Aorta (tissue), 5 donors: ENCODE measurements around the gene DENND1A. TPM values are rescaled to one million over a fixed set of nuclear protein-coding genes. Genes with fewer than 3 reads are reported as not detected.

Source experiments
- ATAC-seq: fragments of 200-7000 bp; cut with Tn5 transposase; one replicate; pipeline ENCODE4 v1.9.1; 2022; ENCODE audit warnings: moderate library complexity; ENCODE audit not compliant: low FRiP score
- DNase-seq, 2 donors: peaks; one replicate each; pipeline ENCODE4 v3.0.0-alpha.2; 2020
- H3K27ac ChIP-seq, 2 donors: one replicate each; pipeline ENCODE4 v1.5.1; 2013; ENCODE audit warnings: low read length in 2 of 2, mild to moderate bottlenecking in 2 of 2, moderate library complexity in 2 of 2, control low read depth in 1 of 2, inconsistent platforms in 1 of 2, low read depth in 1 of 2
- H3K27me3 ChIP-seq, 2 donors: one replicate each; pipeline ENCODE4 v1.6.1; 2013; ENCODE audit warnings: control low read depth in 1 of 2, low read length in 1 of 2, mild to moderate bottlenecking in 1 of 2, moderate library complexity in 1 of 2; ENCODE audit not compliant: insufficient read depth in 2 of 2, control insufficient read depth in 1 of 2
- H3K36me3 ChIP-seq, 2 donors: one replicate each; pipeline ENCODE4 v1.6.1; 2013; ENCODE audit warnings: control low read depth in 1 of 2, low read length in 1 of 2, mild to moderate bottlenecking in 1 of 2; ENCODE audit not compliant: insufficient read depth in 2 of 2, control insufficient read depth in 1 of 2
- H3K4me1 ChIP-seq, 2 donors: one replicate each; pipeline ENCODE4 v1.6.1; 2013; ENCODE audit warnings: low read length in 2 of 2, control low read depth in 1 of 2, mild to moderate bottlenecking in 1 of 2, moderate library complexity in 1 of 2; ENCODE audit not compliant: insufficient read depth in 2 of 2, control insufficient read depth in 1 of 2
- H3K4me3 ChIP-seq, 2 donors: one replicate each; pipeline ENCODE4 v1.5.1; 2013; ENCODE audit warnings: low read length in 2 of 2, control low read depth in 1 of 2, mild to moderate bottlenecking in 1 of 2
- H3K9me3 ChIP-seq: one replicate; pipeline ENCODE4 v1.6.1; 2013; ENCODE audit warnings: mild to moderate bottlenecking, low read length; ENCODE audit not compliant: control insufficient read depth
- WGBS, 2 donors: extraction: QIAGEN DNeasy Blood & Tissue Kit; methylation state at CpG; one replicate each; pipeline ENCODE4 v1.1.7; 2013; 5-methylcytosine and 5-hydroxymethylcytosine counted together
- intact Hi-C, 2 donors: fragments of 100-400 bp; cut with DNase I; formaldehyde crosslinking; loops; one replicate each; pipeline versions ENCODE4 v1.14.2 to v1.15.0; 2022
- polyA plus RNA-seq, 2 donors: library from polyadenylated mRNA; stranded (reverse); fragments of 200-250 nt; gene quantifications; one replicate each; pipeline ENCODE4 v1.2.3, GENCODE V29; 2013
- total RNA-seq, 2 donors: library from RNA; stranded (reverse); fragmentation: NEBNext Ultra II Directional; extraction: Animal tissue kit (Norgen Biotek cat#: 25700); gene quantifications; one replicate each; pipeline ENCODE4 v1.2.1, GENCODE V29; 2021
- donor health status: healthy with polysubstance abuse.
- donor health status: Bipolar disorder and iron deficiency.
- donor health status: DM: no; HTN: no; CAD: no.
- donor health status: DM: no; HTN: no; CAD: no.
- donor health status: DM: yes; HTN: yes; CAD: no.

Gene DENND1A
- total and polyA plus RNA-seq, 4 donors, result 6.9 to 31.4 (median 15.3) TPM

GRCh38 chr9:123484130-123484529 lies 445.8 kb downstream of the DENND1A start:
- H3K36me3 ChIP-seq, result no peaks in the 10 kb centered on the region
- no peaks in the 10 kb centered on the region for H3K27me3 ChIP-seq
- no peaks in the 10 kb centered on the region for H3K4me1 ChIP-seq
- intact Hi-C loops, result no loop called here
- ATAC-seq (no peak), DNase-seq (no peak)
- WGBS, 2 donors, result 95 to 96% methylated on average over 4 of the region's 4 CpGs
- no peak overlapping the region for H3K4me3 ChIP-seq
- H3K27ac ChIP-seq, result no peak overlapping the region
- H3K9me3 ChIP-seq, result no peaks in the 10 kb centered on the region

GRCh38 chr9:123483191-123483803 lies 446.6 kb downstream of the DENND1A start:
- Histone ChIP-seq H3K27me3 (no peaks in the 10 kb centered on the region), H3K36me3 (no peaks in the 10 kb centered on the region), H3K27ac (no peak overlapping the region), H3K9me3 (no peaks in the 10 kb centered on the region), H3K4me3 (no peak overlapping the region), H3K4me1 (no peaks in the 10 kb centered on the region)
- intact Hi-C loops, result no loop called here
- ATAC-seq, result no peak
- 89 to 90% methylated on average over 9 of the region's 9 CpGs for WGBS, 2 donors
- DNase-seq, result no peak

GRCh38 chr9:123482295-123482968 lies 447.5 kb downstream of the DENND1A start:
- Histone ChIP-seq H3K36me3 (no peaks in the 10 kb centered on the region), H3K9me3 (no peaks in the 10 kb centered on the region), H3K4me3 (no peak overlapping the region), H3K27ac (no peak overlapping the region), H3K4me1 (no peaks in the 10 kb centered on the region), H3K27me3 (no peaks in the 10 kb centered on the region)
- 95 to 98% methylated on average over 3 of the region's 3 CpGs for WGBS, 2 donors
- intact Hi-C loops, result no loop called here
- no peak for ATAC-seq
- no peak for DNase-seq

GRCh38 chr9:123481209-123481865 lies 448.6 kb downstream of the DENND1A start:
- intact Hi-C loops, result no loop called here
- H3K27ac ChIP-seq, result no peak overlapping the region
- no peaks in the 10 kb centered on the region for H3K36me3 ChIP-seq
- no peak for DNase-seq
- H3K4me1 ChIP-seq, result no peaks in the 10 kb centered on the region
- no peaks in the 10 kb centered on the region for H3K9me3 ChIP-seq
- H3K27me3 ChIP-seq, result no peaks in the 10 kb centered on the region
- no peak for ATAC-seq
- H3K4me3 ChIP-seq, result no peak overlapping the region
- 92% methylated on average over 10 of the region's 10 CpGs for WGBS, 2 donors

GRCh38 chr9:123480791-123481190 lies 449.1 kb downstream of the DENND1A start:
- Histone ChIP-seq H3K9me3 (no peaks in the 10 kb centered on the region), H3K27me3 (no peaks in the 10 kb centered on the region), H3K4me3 (no peak overlapping the region), H3K36me3 (no peaks in the 10 kb centered on the region), H3K4me1 (no peaks in the 10 kb centered on the region), H3K27ac (no peak overlapping the region)
- no peak for ATAC-seq
- WGBS, 2 donors, result 94% methylated on average over 8 of the region's 8 CpGs
- DNase-seq, result no peak
- intact Hi-C loops, result no loop called here

GRCh38 chr9:123480096-123480495 lies 449.8 kb downstream of the DENND1A start:
- no peaks in the 10 kb centered on the region for H3K36me3 ChIP-seq
- no peaks in the 10 kb centered on the region for H3K27me3 ChIP-seq
- no peak overlapping the region for H3K27ac ChIP-seq
- intact Hi-C loops, result no loop called here
- DNase-seq (no peak), ATAC-seq (no peak)
- H3K4me3 ChIP-seq, result no peak overlapping the region
- WGBS, 2 donors, result 88 to 89% methylated on average over 9 of the region's 9 CpGs
- H3K4me1 ChIP-seq, result no peaks in the 10 kb centered on the region
- no peaks in the 10 kb centered on the region for H3K9me3 ChIP-seq

- 77 to 78% methylated on average over 5 of the region's 5 CpGs for WGBS, 2 donors
- DNase-seq (no peak), ATAC-seq (no peak)
- Histone ChIP-seq H3K36me3 (no peaks in the 10 kb centered on the region), H3K4me3 (no peak overlapping the region), H3K27ac (no peak overlapping the region), H3K9me3 (no peaks in the 10 kb centered on the region), H3K4me1 (no peaks in the 10 kb centered on the region), H3K27me3 (no peaks in the 10 kb centered on the region)
- intact Hi-C loops, result no loop called here
These were observed 450.8 kb downstream of the DENND1A start for GRCh38 chr9:123478967-123479602.

- Histone ChIP-seq H3K36me3 (no peaks in the 10 kb centered on the region), H3K4me3 (no peak overlapping the region), H3K27me3 (no peaks in the 10 kb centered on the region), H3K9me3 (no peaks in the 10 kb centered on the region), H3K27ac (no peak overlapping the region), H3K4me1 (no peaks in the 10 kb centered on the region)
- 96% methylated on average over 6 of the region's 6 CpGs for WGBS, 2 donors
- DNase-seq (no peak), ATAC-seq (no peak)
- intact Hi-C loops, result no loop called here
These were observed 451.8 kb downstream of the DENND1A start for GRCh38 chr9:123478160-123478559.
